OCI-LY7 (cell line): ENCODE measurements around the gene ORC4. TPM values are rescaled to one million over a fixed set of nuclear protein-coding genes. Genes with fewer than 3 reads are reported as not detected.

Experiments
- BruUV-seq: library from RNA; stranded (reverse); fragments of 400-500 nt; replicated peaks from 2 replicates; lab custom pipeline; 2021; lab: Mats Ljungman, UMichigan
- CTCF ChIA-PET: fragments of 300-600 bp; sonication (Branson Sonifier 250); formaldehyde crosslinking; loops from one replicate; lab custom pipeline; 2022; ENCODE audit warnings: antibody characterized with exemption; ENCODE audit not compliant: unreplicated experiment; lab: Charles Lee
- POLR2A ChIA-PET: fragments of 300-600 bp; sonication (Branson Sonifier 250); formaldehyde crosslinking; loops from one replicate; lab custom pipeline; 2022; ENCODE audit warnings: antibody characterized with exemption; lab: Charles Lee
- DNase-seq: peaks from one replicate; pipeline ENCODE4 v3.0.0-alpha.2; 2015; ENCODE audit warnings: low spot score
- H2AFZ ChIP-seq: fragments of 200-600 bp; sonication (generic), shearing (Covaris generic); 2 replicates; pipeline ENCODE4 v1.6.1; 2014; ENCODE audit warnings: mild to moderate bottlenecking, antibody characterized with exemption, low read length, moderate library complexity
- H3K27ac ChIP-seq: fragments of 200-600 bp; sonication (generic); 2 replicates; pipeline ENCODE4 v1.5.1; 2014; ENCODE audit warnings: mixed run types, low read depth, mild to moderate bottlenecking, moderate library complexity, low read length, inconsistent platforms; ENCODE audit not compliant: poor library complexity, severe bottlenecking
- H3K36me3 ChIP-seq: fragments of 200-600 bp; sonication (generic); 2 replicates; pipeline ENCODE4 v1.6.1; 2014; ENCODE audit warnings: mild to moderate bottlenecking, antibody characterized with exemption, low read length, moderate library complexity, mixed read lengths; ENCODE audit not compliant: insufficient read depth
- H3K4me1 ChIP-seq: fragments of 200-600 bp; sonication (generic); 2 replicates; pipeline ENCODE4 v1.5.1; 2014; ENCODE audit warnings: mild to moderate bottlenecking, low read length; ENCODE audit not compliant: insufficient read depth, poor library complexity, severe bottlenecking
- H3K4me2 ChIP-seq: fragments of 200-600 bp; sonication (generic); 2 replicates; pipeline ENCODE4 v1.6.1; 2014; ENCODE audit warnings: mild to moderate bottlenecking, low read length
- H3K4me3 ChIP-seq: fragments of 200-600 bp; sonication (generic); 2 replicates; pipeline ENCODE4 v1.5.1; 2014; ENCODE audit warnings: mild to moderate bottlenecking, low read depth, low read length; ENCODE audit not compliant: poor library complexity, severe bottlenecking
- H3K79me2 ChIP-seq: fragments of 200-600 bp; sonication (generic); 2 replicates; pipeline ENCODE4 v1.6.1; 2016; ENCODE audit warnings: low read depth, mild to moderate bottlenecking, low read length, moderate library complexity, mixed read lengths; ENCODE audit not compliant: insufficient read depth
- H3K9me2 ChIP-seq: fragments of 200-600 bp; sonication (generic); 2 replicates; pipeline ENCODE4 v1.6.1; 2016; ENCODE audit warnings: mild to moderate bottlenecking, low read length, mixed read lengths; ENCODE audit not compliant: insufficient read depth
- H3K9me3 ChIP-seq: fragments of 200-600 bp; sonication (generic); 2 replicates; pipeline ENCODE4 v1.6.1; 2014; ENCODE audit warnings: mild to moderate bottlenecking, mixed run types, low read length, mixed read lengths
- H4K20me1 ChIP-seq: fragments of 200-600 bp; sonication (generic); 2 replicates; pipeline ENCODE4 v1.6.1; 2014; ENCODE audit warnings: mild to moderate bottlenecking, antibody characterized with exemption, low read length, moderate library complexity, mixed read lengths; ENCODE audit not compliant: insufficient read depth
- EZH2phosphoT487 ChIP-seq: fragments of 200-600 bp; sonication (generic); IDR thresholded peaks from 2 replicates; pipeline ENCODE4 v1.6.1; 2018; ENCODE audit warnings: low read depth, borderline replicate concordance, mild to moderate bottlenecking, mixed run types, antibody characterized with exemption, low read length, moderate library complexity, mixed read lengths
- intact Hi-C: fragments of 100-400 bp; cut with micrococcal nuclease; formaldehyde crosslinking; loops from one replicate; pipeline ENCODE4 v1.10.0; 2022; ENCODE audit not compliant: unreplicated experiment
- total RNA-seq, 2 experiments: library from RNA; depleted of rRNA in 1 of 2; stranded (reverse); fragments of >200 nt in 1 of 2; shearing (Covaris generic) in 1 of 2; gene quantifications; 2 replicates each; pipeline ENCODE4 v1.2.3, GENCODE V29; 2014 to 2022
- TF ChIP-seq, protein P1 (sequence below): fragments of 200-600 bp; sonication (generic); conservative IDR thresholded peaks from 2 replicates; pipeline ENCODE4 v1.5.1; 2014; ENCODE audit warnings: mild to moderate bottlenecking, antibody characterized with exemption, low read length, moderate library complexity, mixed read lengths

ORC4 gene
- total RNA-seq, 2 experiments from 2014 or later: 20.3 to 37.4 TPM

DNA sequence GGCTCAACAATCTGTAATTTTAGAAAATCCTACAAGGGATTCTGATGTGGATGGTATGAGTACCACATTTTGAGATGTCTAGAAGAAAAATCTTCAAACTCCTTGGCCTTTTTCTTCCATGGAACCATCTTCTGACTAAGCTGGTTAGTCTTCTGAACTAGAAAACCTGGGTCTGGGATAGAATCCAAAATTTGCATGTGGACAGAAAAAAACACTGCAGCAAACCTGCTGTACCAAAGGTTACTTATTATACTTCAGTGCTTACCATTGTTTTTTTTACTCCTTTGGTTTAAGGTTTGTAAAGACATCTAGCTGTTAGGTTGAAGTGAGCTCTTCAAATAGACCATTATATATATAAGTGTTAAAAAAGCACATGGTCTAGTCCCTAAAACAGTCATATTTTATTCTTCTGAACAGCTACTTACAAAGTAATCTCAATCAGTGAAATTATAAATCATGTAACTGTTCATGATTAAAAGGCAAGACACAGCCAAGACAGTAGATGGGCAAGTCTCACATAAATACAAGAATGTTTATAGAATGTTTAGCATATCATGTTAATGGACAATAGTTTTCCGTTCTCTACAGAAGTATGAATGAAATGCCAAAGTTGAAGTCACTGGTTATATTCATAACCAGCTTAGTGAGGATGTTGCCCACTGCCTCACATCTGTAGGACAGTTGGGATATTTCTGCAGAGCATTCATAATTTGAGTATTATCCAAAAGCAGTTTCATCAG, 85.5 kb downstream of the ORC4 start:
- Histone ChIP-seq H4K20me1 (no peaks in the 10 kb centered on the region), H3K4me2 (no peak overlapping the region), H3K27ac (no peak overlapping the region), H2AFZ (no peak overlapping the region), H3K9me2 (no peaks in the 10 kb centered on the region), H3K4me1 (no peaks in the 10 kb centered on the region), H3K9me3 (no peaks in the 10 kb centered on the region), H3K36me3 (peaks cover 18% of the 10 kb centered on the region; the same call in 1 of the 2 replicates), H3K4me3 (no peak overlapping the region), H3K79me2 (no peaks in the 10 kb centered on the region)
- no TSS peak for BruUV-seq
- ChIA-PET POLR2A (interaction anchor here (0.5 kb wide), 1 partner anchor 1410 kb away, joined by 3 read pairs; no protein-coding TSS in a partner anchor), CTCF (no interaction called here)
- DNase-seq: no peak
- intact Hi-C loops: loop anchor here (5.0 kb wide), 2 partner anchors 267 to 1057 kb away; no protein-coding TSS in a partner anchor
- no peak for TF ChIP-seq EZH2phosphoT487

DNA sequence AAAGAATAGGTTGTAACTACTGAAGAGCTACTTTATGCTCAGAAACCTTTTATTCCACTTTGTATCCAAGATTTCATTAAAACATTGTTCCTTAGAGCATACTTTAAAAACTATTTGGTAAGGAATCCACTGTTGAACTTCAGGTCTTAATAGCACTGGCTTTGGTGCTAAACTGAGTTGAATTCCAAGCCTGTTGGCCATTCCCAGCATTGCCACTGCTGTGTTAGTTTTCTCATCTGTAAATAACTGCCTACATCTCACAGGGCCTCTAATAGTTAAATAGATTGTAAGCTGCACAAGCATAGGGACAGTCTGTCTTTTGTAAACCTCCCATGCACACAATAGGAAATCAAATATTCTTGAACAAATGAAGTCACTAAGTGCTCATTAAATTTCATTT, 86.6 kb downstream of the ORC4 start:
- no peak overlapping the region for H3K27ac ChIP-seq
- no peaks in the 10 kb centered on the region for H3K9me3 ChIP-seq
- no peaks in the 10 kb centered on the region for H3K79me2 ChIP-seq
- no peak overlapping the region for H2AFZ ChIP-seq
- no peaks in the 10 kb centered on the region for H3K4me1 ChIP-seq
- H3K36me3 ChIP-seq: peaks cover 18% of the 10 kb centered on the region; the same call in 1 of the 2 replicates
- intact Hi-C loops: no loop called here
- ChIA-PET POLR2A (interaction anchor here (0.9 to 1.0 kb wide), 2 partner anchors 8 to 426 kb away, joined by 3 read pairs; no protein-coding TSS in a partner anchor), CTCF (no interaction called here)
- H4K20me1 ChIP-seq: no peaks in the 10 kb centered on the region
- BruUV-seq: no TSS peak
- DNase-seq: no peak
- no peaks in the 10 kb centered on the region for H3K9me2 ChIP-seq
- no peak overlapping the region for H3K4me2 ChIP-seq
- H3K4me3 ChIP-seq: no peak overlapping the region
- TF ChIP-seq, protein P1, sequence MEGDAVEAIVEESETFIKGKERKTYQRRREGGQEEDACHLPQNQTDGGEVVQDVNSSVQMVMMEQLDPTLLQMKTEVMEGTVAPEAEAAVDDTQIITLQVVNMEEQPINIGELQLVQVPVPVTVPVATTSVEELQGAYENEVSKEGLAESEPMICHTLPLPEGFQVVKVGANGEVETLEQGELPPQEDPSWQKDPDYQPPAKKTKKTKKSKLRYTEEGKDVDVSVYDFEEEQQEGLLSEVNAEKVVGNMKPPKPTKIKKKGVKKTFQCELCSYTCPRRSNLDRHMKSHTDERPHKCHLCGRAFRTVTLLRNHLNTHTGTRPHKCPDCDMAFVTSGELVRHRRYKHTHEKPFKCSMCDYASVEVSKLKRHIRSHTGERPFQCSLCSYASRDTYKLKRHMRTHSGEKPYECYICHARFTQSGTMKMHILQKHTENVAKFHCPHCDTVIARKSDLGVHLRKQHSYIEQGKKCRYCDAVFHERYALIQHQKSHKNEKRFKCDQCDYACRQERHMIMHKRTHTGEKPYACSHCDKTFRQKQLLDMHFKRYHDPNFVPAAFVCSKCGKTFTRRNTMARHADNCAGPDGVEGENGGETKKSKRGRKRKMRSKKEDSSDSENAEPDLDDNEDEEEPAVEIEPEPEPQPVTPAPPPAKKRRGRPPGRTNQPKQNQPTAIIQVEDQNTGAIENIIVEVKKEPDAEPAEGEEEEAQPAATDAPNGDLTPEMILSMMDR: no peak
- no peak for TF ChIP-seq EZH2phosphoT487

DNA sequence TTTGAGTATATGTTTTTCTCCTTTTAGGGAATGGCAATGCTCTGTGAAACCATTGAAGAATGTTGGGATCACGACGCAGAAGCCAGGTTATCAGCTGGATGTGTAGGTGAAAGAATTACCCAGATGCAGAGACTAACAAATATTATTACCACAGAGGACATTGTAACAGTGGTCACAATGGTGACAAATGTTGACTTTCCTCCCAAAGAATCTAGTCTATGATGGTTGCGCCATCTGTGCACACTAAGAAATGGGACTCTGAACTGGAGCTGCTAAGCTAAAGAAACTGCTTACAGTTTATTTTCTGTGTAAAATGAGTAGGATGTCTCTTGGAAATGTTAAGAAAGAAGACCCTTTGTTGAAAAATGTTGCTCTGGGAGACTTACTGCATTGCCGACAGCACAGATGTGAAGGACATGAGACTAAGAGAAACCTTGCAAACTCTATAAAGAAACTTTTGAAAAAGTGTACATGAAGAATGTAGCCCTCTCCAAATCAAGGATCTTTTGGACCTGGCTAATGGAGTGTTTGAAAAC, 93.4 kb downstream of the ORC4 start:
- CTCF ChIA-PET: no interaction called here
- no peak for DNase-seq
- H3K79me2 ChIP-seq: no peaks in the 10 kb centered on the region

More for the DNA sequence above, 93.4 kb downstream of the ORC4 start:
- no peak overlapping the region for H3K4me2 ChIP-seq
- no peaks in the 10 kb centered on the region for H4K20me1 ChIP-seq
- H3K27ac ChIP-seq: no peak overlapping the region
- POLR2A ChIA-PET: no interaction called here
- intact Hi-C loops: no loop called here
- BruUV-seq: no TSS peak
- H3K4me3 ChIP-seq: no peak overlapping the region
- no peaks in the 10 kb centered on the region; the same call in 1 of the 2 replicates for H3K36me3 ChIP-seq
- no peaks in the 10 kb centered on the region for H3K4me1 ChIP-seq
- no peak for TF ChIP-seq EZH2phosphoT487
- TF ChIP-seq, protein P1: no peak
- no peaks in the 10 kb centered on the region for H3K9me2 ChIP-seq
- no peaks in the 10 kb centered on the region for H3K9me3 ChIP-seq
- H2AFZ ChIP-seq: no peak overlapping the region
